Peyer's patch (tissue), 4 donors: ENCODE results near the gene FAM193A. TPM values are rescaled to one million over a fixed set of nuclear protein-coding genes. Genes with fewer than 3 reads are reported as not detected.

Experiments used
- DNase-seq, 3 donors: peaks; one replicate each; pipeline ENCODE4 v3.0.0-alpha.2; 2017 to 2019
- H3K27ac ChIP-seq, 4 donors: fragments of 200-600 bp; sonication (generic); one replicate each; pipeline ENCODE4 v1.5.1; 2016 to 2019
- H3K27me3 ChIP-seq, 2 donors: fragments of 200-600 bp; sonication (generic); one replicate each; pipeline ENCODE4 v1.5.1; 2019
- H3K36me3 ChIP-seq, 3 donors: fragments of 200-600 bp; sonication (generic); one replicate each; pipeline ENCODE4 v1.5.1; 2016 to 2019
- H3K4me1 ChIP-seq, 4 donors: fragments of 200-600 bp; sonication (generic); one replicate each; pipeline ENCODE4 v1.5.1; 2016 to 2019
- H3K4me3 ChIP-seq, 4 donors: fragments of 200-600 bp; sonication (generic); 1 replicate in 3 of 4; 2 replicates in 1 of 4; pipeline ENCODE4 v1.5.1; 2016 to 2019; ENCODE audit warnings: mild to moderate bottlenecking in 1 of 4
- H3K9me3 ChIP-seq, 4 donors: fragments of 200-600 bp; sonication (generic); one replicate each; pipeline ENCODE4 v1.5.1; 2016 to 2019; ENCODE audit warnings: mild to moderate bottlenecking in 1 of 4
- CTCF ChIP-seq, 6 experiments: fragments of 450-650 bp in 4 of 6; fragments of 200-600 bp in 2 of 6; sonication (generic) in 1 of 6; IDR thresholded peaks; one replicate each; pipeline ENCODE4 v1.5.1; 2017 to 2019; ENCODE audit warnings: antibody characterized with exemption in 6 of 6, mild to moderate bottlenecking in 3 of 6, moderate library complexity in 1 of 6
- POLR2A ChIP-seq, 2 donors: fragments of 450-650 bp; IDR thresholded peaks; one replicate each; pipeline ENCODE4 v1.5.1; 2017; ENCODE audit warnings: antibody characterized with exemption in 2 of 2, mild to moderate bottlenecking in 2 of 2, moderate library complexity in 2 of 2
- total RNA-seq, 4 donors: library from RNA; depleted of rRNA; stranded (reverse); fragments of >200 nt; gene quantifications; one replicate each; pipeline ENCODE4 v1.1.0, GENCODE V29; 2016

The FAM193A gene
- total RNA-seq, 4 donors from 2014 or later = 38.2 to 77.6 (median 51.2) TPM

GRCh38 chr4:2689825-2690700, 153.6 kb downstream of the FAM193A start:
- Histone ChIP-seq H3K4me3 (no peak overlapping the region), H3K27ac (peak overlapping the region in 1 of 4 donors; percentile 61), H3K36me3 (peaks cover 0 to 74% (median 0%) of the 10 kb centered on the region in 3 donors), H3K9me3 (no peaks in the 10 kb centered on the region), H3K4me1 (no peaks in the 10 kb centered on the region), H3K27me3 (no peaks in the 10 kb centered on the region)
- peak in 2 of 3 donors; percentile 84 to 88 for DNase-seq
- TF ChIP-seq CTCF (IDR thresholded peaks at IDR 0.05) (no peak), POLR2A (IDR thresholded peaks at IDR 0.05) (no peak)

DNA sequence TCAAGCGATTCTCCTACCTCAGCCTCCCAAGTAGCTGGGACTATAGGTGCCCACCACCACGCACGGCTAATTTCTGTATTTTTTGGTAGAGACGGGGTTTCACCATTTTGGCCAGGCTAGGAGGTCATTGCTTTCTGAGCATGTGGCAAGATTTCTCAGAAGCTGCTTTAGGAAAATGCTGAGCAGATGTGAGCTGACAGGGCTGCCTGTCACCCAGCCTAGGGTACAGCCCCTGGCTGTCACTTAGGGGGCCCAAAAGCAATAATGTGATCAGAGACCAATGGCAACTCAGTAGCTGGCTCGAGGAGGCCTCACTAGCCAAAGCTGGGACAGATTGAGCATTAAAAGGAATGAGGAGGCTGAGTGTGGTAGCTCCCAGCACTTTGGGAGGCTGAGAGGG, 154.9 kb downstream of the FAM193A start:
- Histone ChIP-seq H3K36me3 (peaks cover 0 to 81% (median 0%) of the 10 kb centered on the region in 3 donors), H3K4me3 (no peak overlapping the region), H3K4me1 (no peaks in the 10 kb centered on the region), H3K27ac (no peak overlapping the region), H3K9me3 (no peaks in the 10 kb centered on the region), H3K27me3 (no peaks in the 10 kb centered on the region)
- TF ChIP-seq POLR2A (IDR thresholded peaks at IDR 0.05) = no peak
- no peak for TF ChIP-seq CTCF (IDR thresholded peaks at IDR 0.05)
- DNase-seq = no peak

DNA sequence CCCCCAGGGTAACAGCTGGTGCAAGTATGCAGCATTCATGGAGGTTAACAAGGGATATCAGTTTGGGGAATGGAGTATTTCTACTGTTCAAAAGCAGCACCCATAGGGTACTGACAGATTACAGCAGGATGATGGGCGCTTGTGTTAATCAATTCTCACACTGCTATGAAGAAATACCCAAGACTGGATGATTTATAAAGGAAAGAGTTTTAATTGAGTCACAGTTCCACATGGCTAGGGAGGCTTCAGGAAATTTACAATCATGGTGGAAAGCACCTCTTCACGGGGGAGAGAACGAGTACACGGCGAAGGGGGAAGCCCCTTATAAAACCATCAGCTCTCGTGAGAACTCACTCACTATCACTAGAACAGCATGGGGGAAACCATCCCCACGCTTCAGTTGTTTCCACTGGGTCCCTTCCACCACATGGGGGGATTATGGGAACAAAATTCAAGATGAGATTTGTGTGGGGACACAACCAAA, 155.5 kb downstream of the FAM193A start:
- Histone ChIP-seq H3K27ac (peak overlapping the region in 1 of 4 donors; percentile 5), H3K9me3 (no peaks in the 10 kb centered on the region), H3K4me3 (no peak overlapping the region), H3K27me3 (no peaks in the 10 kb centered on the region), H3K4me1 (peaks cover 0 to under 1% (median 0%) of the 10 kb centered on the region in 4 donors), H3K36me3 (peaks cover 0 to 87% (median 0%) of the 10 kb centered on the region in 3 donors)
- DNase-seq = no peak
- no peak for TF ChIP-seq CTCF (IDR thresholded peaks at IDR 0.05)
- no peak for TF ChIP-seq POLR2A (IDR thresholded peaks at IDR 0.05)

- TF ChIP-seq CTCF (IDR thresholded peaks at IDR 0.05) = no peak
- Histone ChIP-seq H3K36me3 (peaks cover 0 to 96% (median 0%) of the 10 kb centered on the region in 3 donors), H3K9me3 (no peaks in the 10 kb centered on the region), H3K27ac (no peak overlapping the region), H3K4me3 (no peak overlapping the region), H3K4me1 (peaks cover 0 to 6% (median 0%) of the 10 kb centered on the region in 4 donors), H3K27me3 (no peaks in the 10 kb centered on the region)
- DNase-seq = no peak
Observed at GRCh38 chr4:2694691-2695090, 158.2 kb downstream of the FAM193A start.

DNA sequence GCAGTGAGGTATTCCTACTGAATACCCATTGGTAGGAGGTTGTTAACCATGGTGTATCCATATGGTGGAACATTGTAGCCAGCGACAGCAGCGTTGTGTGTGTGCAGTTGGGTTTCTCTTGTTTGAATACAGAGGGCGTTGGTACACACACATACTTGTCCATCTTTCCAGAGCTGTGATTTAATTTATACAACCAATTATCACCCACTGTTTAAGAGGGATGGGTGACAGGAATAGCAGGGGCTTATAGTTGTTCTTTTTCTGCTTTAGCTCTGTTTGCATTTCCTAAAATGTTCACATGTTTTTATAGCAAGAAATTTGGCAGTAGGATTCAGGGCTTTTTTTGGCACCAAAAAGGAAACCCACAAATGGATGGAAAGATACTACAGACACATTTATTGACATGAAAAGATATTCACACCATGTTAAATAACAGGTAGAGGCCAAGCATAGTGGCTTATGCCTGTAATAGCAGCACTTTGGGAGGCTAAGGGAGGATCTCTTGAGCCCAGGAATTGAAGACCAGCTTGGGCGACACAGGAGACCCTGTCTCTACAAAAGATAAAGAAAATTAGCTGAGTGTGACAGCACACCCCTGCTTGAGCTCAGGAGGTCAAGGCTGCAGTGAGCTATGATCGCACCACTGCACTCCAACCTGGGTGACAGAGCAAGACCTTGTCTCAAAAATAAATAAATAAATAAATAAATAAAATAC, 159.1 kb downstream of the FAM193A start:
- H3K27me3 ChIP-seq = no peaks in the 10 kb centered on the region
- H3K4me3 ChIP-seq = no peak overlapping the region
- H3K9me3 ChIP-seq = no peaks in the 10 kb centered on the region
- TF ChIP-seq CTCF (IDR thresholded peaks at IDR 0.05) (no peak), POLR2A (IDR thresholded peaks at IDR 0.05) (no peak)
- H3K27ac ChIP-seq = peak overlapping the region in 1 of 4 donors; percentile 47
- H3K36me3 ChIP-seq = peaks cover 0 to 96% (median 0%) of the 10 kb centered on the region in 3 donors
- H3K4me1 ChIP-seq = peaks cover 0 to 6% (median 0%) of the 10 kb centered on the region in 4 donors
- DNase-seq = no peak
